Stomach (tissue), 4 donors: ENCODE measurements around the gene C5.
"Not testable (repeated sequence)": the region's sequence is repeated elsewhere in the genome, so short reads cannot be mapped to it uniquely, and the experiment has no call there.

Experiments used
- POLR2A ChIP-seq, 4 donors: fragments of 450-650 bp; IDR thresholded peaks; one replicate each; pipeline ENCODE4 v1.6.1; 2016; ENCODE audit warnings: antibody characterized with exemption in 4 of 4, control low read depth in 2 of 4, mild to moderate bottlenecking in 1 of 4, moderate library complexity in 1 of 4
- TF ChIP-seq, protein P1 (sequence below), 7 experiments: fragments of 450-650 bp in 4 of 7; fragments of 200-600 bp in 3 of 7; sonication (generic) in 3 of 7; IDR thresholded peaks; one replicate each; pipeline ENCODE4 v1.5.1; 2016 to 2019; ENCODE audit warnings: antibody characterized with exemption in 7 of 7, control low read depth in 2 of 7, mild to moderate bottlenecking in 1 of 7

- TF ChIP-seq POLR2A (IDR thresholded peaks at IDR 0.05), result not testable (repeated sequence)
- TF ChIP-seq, protein P1, sequence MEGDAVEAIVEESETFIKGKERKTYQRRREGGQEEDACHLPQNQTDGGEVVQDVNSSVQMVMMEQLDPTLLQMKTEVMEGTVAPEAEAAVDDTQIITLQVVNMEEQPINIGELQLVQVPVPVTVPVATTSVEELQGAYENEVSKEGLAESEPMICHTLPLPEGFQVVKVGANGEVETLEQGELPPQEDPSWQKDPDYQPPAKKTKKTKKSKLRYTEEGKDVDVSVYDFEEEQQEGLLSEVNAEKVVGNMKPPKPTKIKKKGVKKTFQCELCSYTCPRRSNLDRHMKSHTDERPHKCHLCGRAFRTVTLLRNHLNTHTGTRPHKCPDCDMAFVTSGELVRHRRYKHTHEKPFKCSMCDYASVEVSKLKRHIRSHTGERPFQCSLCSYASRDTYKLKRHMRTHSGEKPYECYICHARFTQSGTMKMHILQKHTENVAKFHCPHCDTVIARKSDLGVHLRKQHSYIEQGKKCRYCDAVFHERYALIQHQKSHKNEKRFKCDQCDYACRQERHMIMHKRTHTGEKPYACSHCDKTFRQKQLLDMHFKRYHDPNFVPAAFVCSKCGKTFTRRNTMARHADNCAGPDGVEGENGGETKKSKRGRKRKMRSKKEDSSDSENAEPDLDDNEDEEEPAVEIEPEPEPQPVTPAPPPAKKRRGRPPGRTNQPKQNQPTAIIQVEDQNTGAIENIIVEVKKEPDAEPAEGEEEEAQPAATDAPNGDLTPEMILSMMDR (IDR thresholded peaks at IDR 0.05), result not testable (repeated sequence)
Measured at GRCh38 chr9:121090743-121091142, 40.7 kb upstream of the C5 start.
